OCI-LY7 (cell line): Measurements from ENCODE around the gene RTP2.

Source experiments
- EZH2phosphoT487 ChIP-seq: fragments of 200-600 bp; sonication (generic); IDR thresholded peaks from 2 replicates; pipeline ENCODE4 v1.6.1; 2018; ENCODE audit warnings: low read depth, borderline replicate concordance, mild to moderate bottlenecking, mixed run types, antibody characterized with exemption, low read length, moderate library complexity, mixed read lengths
- TF ChIP-seq, protein P1 (sequence below): fragments of 200-600 bp; sonication (generic); conservative IDR thresholded peaks from 2 replicates; pipeline ENCODE4 v1.5.1; 2014; ENCODE audit warnings: mild to moderate bottlenecking, antibody characterized with exemption, low read length, moderate library complexity, mixed read lengths

DNA sequence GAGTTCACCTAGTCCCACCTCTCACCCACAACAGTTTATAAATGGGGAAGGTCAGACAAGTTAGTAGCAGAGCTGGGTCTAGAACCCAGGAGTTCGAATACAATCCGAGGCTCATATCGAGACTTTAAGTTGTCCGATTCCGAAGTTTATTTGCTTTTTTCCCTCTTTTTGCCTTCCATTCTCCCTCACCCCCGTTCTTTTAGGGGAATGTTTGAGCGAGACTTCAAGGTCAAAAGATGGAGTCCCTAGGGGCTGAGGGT lies 35.6 kb upstream of the RTP2 start:
- TF ChIP-seq, protein P1, sequence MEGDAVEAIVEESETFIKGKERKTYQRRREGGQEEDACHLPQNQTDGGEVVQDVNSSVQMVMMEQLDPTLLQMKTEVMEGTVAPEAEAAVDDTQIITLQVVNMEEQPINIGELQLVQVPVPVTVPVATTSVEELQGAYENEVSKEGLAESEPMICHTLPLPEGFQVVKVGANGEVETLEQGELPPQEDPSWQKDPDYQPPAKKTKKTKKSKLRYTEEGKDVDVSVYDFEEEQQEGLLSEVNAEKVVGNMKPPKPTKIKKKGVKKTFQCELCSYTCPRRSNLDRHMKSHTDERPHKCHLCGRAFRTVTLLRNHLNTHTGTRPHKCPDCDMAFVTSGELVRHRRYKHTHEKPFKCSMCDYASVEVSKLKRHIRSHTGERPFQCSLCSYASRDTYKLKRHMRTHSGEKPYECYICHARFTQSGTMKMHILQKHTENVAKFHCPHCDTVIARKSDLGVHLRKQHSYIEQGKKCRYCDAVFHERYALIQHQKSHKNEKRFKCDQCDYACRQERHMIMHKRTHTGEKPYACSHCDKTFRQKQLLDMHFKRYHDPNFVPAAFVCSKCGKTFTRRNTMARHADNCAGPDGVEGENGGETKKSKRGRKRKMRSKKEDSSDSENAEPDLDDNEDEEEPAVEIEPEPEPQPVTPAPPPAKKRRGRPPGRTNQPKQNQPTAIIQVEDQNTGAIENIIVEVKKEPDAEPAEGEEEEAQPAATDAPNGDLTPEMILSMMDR: no peak
- no peak for TF ChIP-seq EZH2phosphoT487
